HEK293T (cell line): ENCODE results near the gene RRN3.
"Not testable (repeated sequence)": the region's sequence is repeated elsewhere in the genome, so short reads cannot be mapped to it uniquely, and the experiment has no call there.

Experiments
- ARNT ChIP-seq: fragments of 450-650 bp; IDR thresholded peaks from 2 replicates; pipeline ENCODE4 v1.6.1; 2017; ENCODE audit warnings: mild to moderate bottlenecking
- BHLHE40 ChIP-seq: fragments of 450-650 bp; IDR thresholded peaks from 2 replicates; pipeline ENCODE4 v1.6.1; 2016; ENCODE audit warnings: mild to moderate bottlenecking, moderate library complexity, borderline replicate concordance
- ELF4 ChIP-seq: fragments of 450-650 bp; IDR thresholded peaks from 2 replicates; pipeline ENCODE4 v1.6.1; 2017; ENCODE audit warnings: antibody characterized with exemption
- FOXA1 ChIP-seq: fragments of 450-650 bp; IDR thresholded peaks from 2 replicates; pipeline ENCODE4 v1.6.1; 2016; ENCODE audit warnings: mild to moderate bottlenecking
- FOXK2 ChIP-seq: fragments of 450-650 bp; IDR thresholded peaks from 2 replicates; pipeline ENCODE4 v1.6.1; 2016; ENCODE audit warnings: mild to moderate bottlenecking
- FOXM1 ChIP-seq: fragments of 450-650 bp; IDR thresholded peaks from 2 replicates; pipeline ENCODE4 v1.6.1; 2017; ENCODE audit warnings: mild to moderate bottlenecking, borderline replicate concordance
- HDGF ChIP-seq: fragments of 450-650 bp; IDR thresholded peaks from 2 replicates; pipeline ENCODE4 v1.6.1; 2017; ENCODE audit warnings: antibody characterized with exemption, borderline replicate concordance
- L3MBTL2 ChIP-seq: fragments of 450-650 bp; conservative IDR thresholded peaks from 2 replicates; pipeline ENCODE4 v1.6.1; 2016; ENCODE audit warnings: mild to moderate bottlenecking
- NFRKB ChIP-seq: fragments of 450-650 bp; IDR thresholded peaks from 2 replicates; pipeline ENCODE4 v1.6.1; 2016; ENCODE audit warnings: mild to moderate bottlenecking, moderate library complexity
- SP1 ChIP-seq: fragments of 450-650 bp; IDR thresholded peaks from 2 replicates; pipeline ENCODE4 v1.6.1; 2017
- SUZ12 ChIP-seq: fragments of 450-650 bp; IDR thresholded peaks from 2 replicates; pipeline ENCODE4 v1.6.1; 2016; ENCODE audit warnings: mild to moderate bottlenecking
- TARDBP ChIP-seq: fragments of 450-650 bp; IDR thresholded peaks from 2 replicates; pipeline ENCODE4 v1.6.1; 2016
- ZNF384 ChIP-seq: fragments of 450-650 bp; IDR thresholded peaks from 2 replicates; pipeline ENCODE4 v1.6.1; 2016

- TF ChIP-seq FOXK2, HDGF, FOXM1, FOXA1, TARDBP, SP1, SUZ12, ARNT, BHLHE40, NFRKB, L3MBTL2, ZNF384, ELF4: not testable (repeated sequence)
These were observed 11.3 kb downstream of the RRN3 start for GRCh38 chr16:15082788-15083187.
